IPS DF 19.7 (cell line): ENCODE data around the gene GAS2L2.
"Not testable (repeated sequence)": the region's sequence is repeated elsewhere in the genome, so short reads cannot be mapped to it uniquely, and the experiment has no call there.

ENCODE experiments used
- DNase-seq: peaks from one replicate; pipeline ENCODE4 v3.0.0-alpha.2; 2013; ENCODE audit warnings: low read depth, low spot score

The GAS2L2 gene

GRCh38 chr17:35728551-35728950 lies 24.5 kb downstream of the GAS2L2 start:
- no peak for DNase-seq

GRCh38 chr17:35727635-35728034 lies 25.4 kb downstream of the GAS2L2 start:
- no peak for DNase-seq

- no peak for DNase-seq
Observed at GRCh38 chr17:35726953-35727460, 26.0 kb downstream of the GAS2L2 start.

GRCh38 chr17:35726127-35726952 lies 26.7 kb downstream of the GAS2L2 start:
- DNase-seq = no peak

GRCh38 chr17:35725802-35726126 lies 27.3 kb downstream of the GAS2L2 start:
- DNase-seq = no peak

- no peak for DNase-seq
Observed at GRCh38 chr17:35725058-35725457, 28.0 kb downstream of the GAS2L2 start.

- DNase-seq = no peak
Observed at GRCh38 chr17:35723735-35724134, 29.3 kb downstream of the GAS2L2 start.

- no peak for DNase-seq
Observed at GRCh38 chr17:35717475-35717874, 35.6 kb downstream of the GAS2L2 start.

- DNase-seq = no peak
Observed at GRCh38 chr17:35716897-35717465, 36.1 kb downstream of the GAS2L2 start.

GRCh38 chr17:35716173-35716572 lies 36.9 kb downstream of the GAS2L2 start:
- DNase-seq = no peak

- DNase-seq = no peak
Observed at GRCh38 chr17:35715416-35715815, 37.6 kb downstream of the GAS2L2 start.

- no peak for DNase-seq
Observed at GRCh38 chr17:35714988-35715387, 38.1 kb downstream of the GAS2L2 start.

GRCh38 chr17:35713069-35713728 lies 39.8 kb downstream of the GAS2L2 start:
- DNase-seq = no peak

GRCh38 chr17:35710950-35711349 lies 42.1 kb downstream of the GAS2L2 start:
- DNase-seq = no peak

- DNase-seq = no peak
Observed at GRCh38 chr17:35709874-35710273, 43.2 kb downstream of the GAS2L2 start.

GRCh38 chr17:35708951-35709350 lies 44.1 kb downstream of the GAS2L2 start:
- DNase-seq = no peak

- DNase-seq = no peak
Observed at GRCh38 chr17:35708149-35708548, 44.9 kb downstream of the GAS2L2 start.

- no peak for DNase-seq
Observed at GRCh38 chr17:35705705-35706104, 47.3 kb downstream of the GAS2L2 start.

- DNase-seq = no peak
Observed at GRCh38 chr17:35705230-35705629, 47.8 kb downstream of the GAS2L2 start.

- DNase-seq = not testable (repeated sequence)
Observed at GRCh38 chr17:35703308-35703707, 49.7 kb downstream of the GAS2L2 start.

GRCh38 chr17:35701491-35701890 lies 51.5 kb downstream of the GAS2L2 start:
- DNase-seq = no peak

GRCh38 chr17:35700150-35700549 lies 52.9 kb downstream of the GAS2L2 start:
- DNase-seq = no peak

- DNase-seq = no peak
Observed at GRCh38 chr17:35698800-35699199, 54.2 kb downstream of the GAS2L2 start.
